ENCODE measurements around the gene TRERF1. TPM values are rescaled to one million over a fixed set of nuclear protein-coding genes. Genes with fewer than 3 reads are reported as not detected.

TRERF1 gene
- total and polyA plus RNA-seq, 2 of the 4 experiments (the other 2 are of a cell fraction) = 6.3 to 9.9 TPM

GRCh38 chr6:42250274-42250931, 201.3 kb downstream of the TRERF1 start:
- Histone ChIP-seq H3K9me1 (ENCODE audit: insufficient read depth, low read length) (peaks cover 17% of the 10 kb centered on the region), H3K14ac (replicated peaks; ENCODE audit: low read depth, low read length) (no peak overlapping the region), H3K4me2 (ENCODE audit: low read depth, low read length) (no peak overlapping the region), H3K9ac (ENCODE audit: low read depth, low read length) (no peak overlapping the region), H3K4ac (ENCODE audit: low read depth, low read length) (no peak overlapping the region), H3K27ac (ENCODE audit: insufficient read depth, low read length) (no peak overlapping the region), H4K91ac (ENCODE audit: insufficient read depth, low read depth, low read length) (no peak overlapping the region), H2AK5ac (ENCODE audit: low read depth, low read length) (no peak overlapping the region), H2AK9ac (replicated peaks; ENCODE audit: low read depth, low read length, poor library complexity) (no peak overlapping the region), H3K23ac (ENCODE audit: low read depth, low read length) (no peak overlapping the region), H2AFZ (replicated peaks; ENCODE audit: low read length, poor library complexity) (no peak overlapping the region), H3K56ac (ENCODE audit: extremely low read depth, insufficient read depth, low read length) (no peak overlapping the region), H4K20me1 (ENCODE audit: insufficient read depth, low read length) (no peaks in the 10 kb centered on the region), H2BK15ac (ENCODE audit: low read depth, low read length) (no peak overlapping the region), H3K18ac (ENCODE audit: low read depth, low read length) (no peak overlapping the region), H3K4me3 (ENCODE audit: insufficient read depth, low read depth, low read length) (no peak overlapping the region), H3K9me3 (ENCODE audit: control insufficient read depth, insufficient read depth, low read length) (no peaks in the 10 kb centered on the region), H4K8ac (ENCODE audit: low read depth in 2 of 2, low read length in 2 of 2) (no peak overlapping the region), H2BK5ac (ENCODE audit: low read depth, low read length, poor library complexity, severe bottlenecking) (no peak overlapping the region), H2BK120ac (ENCODE audit: low read depth, low read length) (no peak overlapping the region), H4K5ac (ENCODE audit: low read depth, low read length) (no peak overlapping the region), H3K79me1 (ENCODE audit: low read depth in 1 of 2, low read length in 2 of 2) (peaks cover 0 to 19% of the 10 kb centered on the region in 2 experiments; a peak in 1 of 4 replicates), H3K4me1 (ENCODE audit: control insufficient read depth, insufficient read depth, low read length) (peaks cover 10% of the 10 kb centered on the region), H3K27me3 (ENCODE audit: control insufficient read depth, insufficient read depth, low read length) (no peaks in the 10 kb centered on the region), H3K36me3 (ENCODE audit: control insufficient read depth, insufficient read depth, low read length) (peaks cover 56% of the 10 kb centered on the region), H2BK20ac (ENCODE audit: low read depth, low read length) (no peak overlapping the region)
- DNase-seq (no peak), ATAC-seq (ENCODE audit: low read depth) (no peak)
- no TSS peak for BruUV-seq (replicated peaks)
- dilution Hi-C loops (cut with HindIII; ENCODE audit: low sequenced_read_pairs, unreplicated experiment) = no loop called here
- TF ChIP-seq RCOR1 (IDR thresholded peaks at IDR 0.05; ENCODE audit: insufficient replicate concordance, low read length) (no peak), POLR2A (IDR thresholded peaks at IDR 0.05; ENCODE audit: low read depth, low read length) (no peak), ELK1 (IDR thresholded peaks at IDR 0.05; ENCODE audit: borderline replicate concordance, low read depth, low read length) (no peak), MAFK (IDR thresholded peaks at IDR 0.05; ENCODE audit: low read depth, low read length) (no peak), MAZ (IDR thresholded peaks at IDR 0.05; ENCODE audit: borderline replicate concordance, low read depth, low read length) (no peak), CHD1 (IDR thresholded peaks at IDR 0.05; ENCODE audit: low read depth, low read length) (no peak), NFE2L2 (IDR thresholded peaks at IDR 0.05; ENCODE audit: low read depth, low read length) (no peak), SMC3 (IDR thresholded peaks at IDR 0.05; ENCODE audit: low read depth, low read length) (no peak), USF2 (IDR thresholded peaks at IDR 0.05; ENCODE audit: low read depth, low read length) (no peak), FOS (IDR thresholded peaks at IDR 0.05; ENCODE audit: low read depth, low read length) (no peak), CTCF (conservative IDR thresholded peaks at IDR 0.05; ENCODE audit: low read depth, low read length) (no peak), CEBPB (IDR thresholded peaks at IDR 0.05; ENCODE audit: low read depth, low read length) (no peak), RAD21 (IDR thresholded peaks at IDR 0.05; ENCODE audit: low read length) (no peak), BHLHE40 (IDR thresholded peaks at IDR 0.05; ENCODE audit: low read depth, low read length) (no peak)
- in situ Hi-C loops (cut with MboI; ENCODE audit: low sequenced_read_pairs) = no loop called here
- 71% methylated on average over 7 of the region's 10 CpGs; no CpG with 5 or more reads in 1 of the 2 experiments for WGBS, 2 experiments (ENCODE audit: extremely low coverage in 2 of 2, insufficient read length in 1 of 2)
- POLR2A ChIA-PET (ENCODE audit: unreplicated experiment) = no interaction called here
- intact Hi-C loops (cut with micrococcal nuclease) = no loop called here
- CTCF ChIA-PET = no interaction called here

All from IMR-90 (cell line).